CD4-positive, alpha-beta T cell treated with Interleukin-1 beta for 1 hour (primary cell): ENCODE data around the gene MAP2K7.
"Not testable (repeated sequence)": the region's sequence is repeated elsewhere in the genome, so short reads cannot be mapped to it uniquely, and the experiment has no call there.

ENCODE experiments used
- DNase-seq, 2 donors: peaks; one replicate each; pipeline ENCODE4 v3.0.0-alpha.2; 2020 to 2022

MAP2K7 gene

DNA sequence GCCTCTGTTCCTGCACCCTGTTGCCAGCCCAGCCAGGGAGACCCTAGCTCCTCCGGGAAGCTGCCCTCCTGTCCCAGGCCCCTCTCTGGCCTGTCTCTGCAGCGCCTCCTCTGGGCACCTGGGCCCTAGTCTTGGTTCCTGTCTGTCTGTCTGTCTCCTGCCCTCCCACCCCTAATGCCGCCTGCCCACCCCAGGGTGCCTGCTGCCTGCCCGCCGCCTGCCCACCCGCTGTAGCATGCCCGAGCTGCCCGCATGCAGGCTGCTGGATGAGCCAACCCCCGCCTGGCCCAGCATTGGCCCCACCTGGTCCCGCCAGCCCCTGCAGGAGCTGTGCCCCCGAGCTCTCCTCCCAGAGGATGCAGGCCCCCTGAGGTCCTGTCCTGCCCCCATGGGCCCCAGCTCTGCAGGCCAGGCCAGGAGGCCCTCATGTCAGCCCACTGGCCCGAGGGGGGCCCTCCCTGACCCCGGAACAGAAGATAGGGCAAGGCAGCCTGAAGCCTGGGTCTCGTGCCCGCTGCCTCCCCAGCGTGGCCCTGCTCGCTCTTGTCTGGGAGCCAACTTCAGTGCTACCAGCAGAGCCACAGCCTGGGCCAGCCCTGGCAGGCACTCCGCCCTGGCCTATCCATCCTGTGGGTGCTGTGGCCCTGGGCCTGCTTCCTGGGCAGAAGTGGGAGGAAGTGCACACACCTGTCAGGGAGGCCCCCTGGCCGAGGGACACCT lies 5.2 kb downstream of the MAP2K7 start:
- no peak for DNase-seq

DNA sequence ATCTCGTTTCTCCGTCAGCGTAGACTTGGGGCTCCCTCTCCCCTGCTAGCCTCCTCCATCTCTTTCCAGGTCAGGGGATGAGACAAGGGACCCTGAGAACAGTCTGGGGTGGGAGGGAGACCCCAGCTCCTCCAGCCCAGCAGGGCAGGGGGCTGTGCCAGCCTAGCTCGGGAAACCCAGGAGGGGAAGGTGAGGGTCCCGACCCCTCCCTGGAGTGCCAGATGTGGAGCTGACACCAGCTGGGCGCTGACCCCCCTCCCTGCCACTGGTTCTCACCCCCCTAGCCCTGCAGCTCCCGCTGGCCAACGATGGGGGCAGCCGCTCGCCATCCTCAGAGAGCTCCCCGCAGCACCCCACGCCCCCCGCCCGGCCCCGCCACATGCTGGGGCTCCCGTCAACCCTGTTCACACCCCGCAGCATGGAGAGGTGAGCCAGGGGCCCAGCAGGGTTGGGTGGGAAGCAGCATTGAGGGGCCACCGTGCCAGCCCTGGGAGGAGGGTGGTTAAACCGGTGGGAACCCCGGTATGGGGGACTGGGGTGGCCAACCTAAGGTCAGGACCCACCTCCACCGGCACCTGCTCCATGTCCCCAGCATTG lies 5.9 kb downstream of the MAP2K7 start:
- no peak for DNase-seq

DNA sequence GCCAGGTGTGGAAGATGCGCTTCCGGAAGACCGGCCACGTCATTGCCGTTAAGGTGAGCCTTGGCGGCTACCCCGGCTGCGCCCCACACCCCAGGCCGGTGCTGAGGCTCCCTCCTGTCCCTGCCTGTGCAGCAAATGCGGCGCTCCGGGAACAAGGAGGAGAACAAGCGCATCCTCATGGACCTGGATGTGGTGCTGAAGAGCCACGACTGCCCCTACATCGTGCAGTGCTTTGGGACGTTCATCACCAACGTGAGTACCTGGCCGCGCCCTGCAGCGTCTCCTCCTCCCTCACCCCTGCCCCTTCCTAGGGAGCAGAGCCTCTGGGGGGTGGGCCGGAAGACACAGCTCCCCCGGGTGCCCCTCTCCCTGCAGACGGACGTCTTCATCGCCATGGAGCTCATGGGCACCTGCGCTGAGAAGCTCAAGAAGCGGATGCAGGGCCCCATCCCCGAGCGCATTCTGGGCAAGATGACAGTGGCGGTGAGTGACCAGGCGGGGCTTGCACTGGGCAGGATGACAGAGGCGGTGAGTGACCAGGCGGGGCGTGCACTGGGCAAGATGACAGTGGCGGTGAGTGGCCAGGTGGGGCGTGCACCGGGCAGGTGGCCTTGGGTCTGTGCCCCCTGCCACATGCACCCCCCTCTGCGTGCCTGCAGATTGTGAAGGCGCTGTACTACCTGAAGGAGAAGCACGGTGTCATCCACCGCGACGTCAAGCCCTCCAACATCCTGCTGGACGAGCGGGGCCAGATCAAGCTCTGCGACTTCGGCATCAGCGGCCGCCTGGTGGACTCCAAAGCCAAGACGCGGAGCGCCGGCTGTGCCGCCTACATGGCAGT lies 6.9 kb downstream of the MAP2K7 start:
- no peak for DNase-seq

DNA sequence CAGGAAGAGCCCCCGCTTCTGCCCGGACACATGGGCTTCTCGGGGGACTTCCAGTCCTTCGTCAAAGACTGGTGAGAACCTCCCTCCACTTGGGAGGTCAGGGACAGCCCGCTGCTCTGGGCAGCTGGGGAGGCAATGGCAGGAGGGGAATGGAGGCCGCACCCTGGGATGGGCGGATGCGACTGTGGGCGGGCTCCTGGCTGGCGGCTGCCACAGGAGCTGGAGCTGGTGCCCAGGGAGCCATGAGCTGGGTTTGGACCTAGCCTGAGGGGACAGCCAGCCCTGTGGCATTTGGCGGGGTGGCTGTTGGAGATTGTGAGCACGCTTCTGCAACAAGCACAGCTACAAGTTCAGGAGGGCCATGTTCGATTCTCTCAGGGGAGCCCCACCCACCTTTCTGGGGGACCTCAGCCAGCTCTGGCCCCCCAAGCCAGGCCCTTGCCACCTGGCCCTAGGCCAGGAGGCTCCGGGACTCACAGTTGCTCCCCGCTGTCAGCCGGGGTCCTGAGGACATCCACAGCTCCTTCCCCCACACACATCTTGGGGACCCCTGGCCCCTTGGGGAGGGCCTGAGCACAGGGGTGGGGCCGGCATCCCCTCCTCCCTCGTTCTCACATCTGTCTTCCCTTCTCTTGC lies 7.9 kb downstream of the MAP2K7 start:
- no peak for DNase-seq

DNA sequence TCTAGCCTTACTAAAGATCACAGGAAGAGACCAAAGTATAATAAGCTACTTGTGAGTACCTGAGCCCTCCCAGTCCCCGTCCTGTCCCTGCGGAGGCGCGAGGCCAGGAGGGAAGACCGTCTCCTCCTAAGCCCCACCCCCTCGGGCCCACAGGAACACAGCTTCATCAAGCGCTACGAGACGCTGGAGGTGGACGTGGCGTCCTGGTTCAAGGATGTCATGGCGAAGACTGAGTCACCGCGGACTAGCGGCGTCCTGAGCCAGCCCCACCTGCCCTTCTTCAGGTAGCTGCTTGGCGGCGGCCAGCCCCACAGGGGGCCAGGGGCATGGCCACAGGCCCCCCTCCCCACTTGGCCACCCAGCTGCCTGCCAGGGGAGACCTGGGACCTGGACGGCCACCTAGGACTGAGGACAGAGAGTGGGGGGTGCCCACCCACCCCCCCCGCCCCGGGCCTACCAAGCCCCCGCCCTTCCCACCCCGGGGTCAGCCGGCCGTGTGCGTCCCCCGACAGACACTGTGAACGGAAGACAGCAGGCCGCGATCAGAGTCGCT lies 8.5 kb downstream of the MAP2K7 start:
- no peak for DNase-seq

DNA sequence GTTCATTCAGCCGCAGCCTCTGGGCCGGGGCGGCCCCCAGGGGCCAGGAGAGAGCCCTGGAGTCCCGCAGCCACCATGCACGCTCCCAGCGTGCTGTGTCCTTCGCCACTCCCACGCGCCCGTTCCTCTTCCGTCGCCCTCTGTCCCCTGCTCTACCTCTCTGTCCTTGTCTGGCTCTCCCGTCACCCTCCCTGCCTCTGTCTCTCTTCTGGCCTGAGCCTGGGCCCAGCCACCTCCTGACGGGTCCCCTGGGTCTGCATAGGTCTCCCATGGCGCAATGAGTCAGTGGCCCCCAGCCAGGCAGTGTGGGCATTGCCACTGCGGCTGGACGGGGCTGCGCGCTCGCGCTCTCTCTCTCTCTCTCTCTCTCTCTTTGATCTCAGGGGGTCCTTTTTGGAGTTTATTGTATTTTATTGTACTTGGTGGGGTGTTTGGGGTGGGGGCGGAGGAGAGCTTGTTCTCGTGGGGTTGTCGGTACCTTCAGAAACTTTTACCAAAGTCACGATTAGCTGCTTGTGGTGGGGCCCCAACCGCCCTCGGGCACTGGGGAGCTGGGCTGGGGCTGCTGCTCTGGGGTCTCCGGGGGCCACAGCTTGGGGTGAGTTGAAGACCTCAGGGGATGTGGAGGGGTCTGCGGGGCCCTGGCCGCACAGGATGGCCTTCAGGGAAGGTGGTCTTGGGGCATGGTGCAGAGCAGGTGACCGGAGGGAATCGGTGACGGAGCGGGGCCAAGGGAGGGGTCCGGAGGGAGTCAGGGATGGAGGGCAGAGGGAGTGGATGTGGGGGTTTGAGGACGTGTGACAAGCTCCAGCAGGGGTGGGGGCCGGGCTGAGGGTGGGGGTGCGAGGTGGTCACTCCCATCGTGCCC lies 9.3 kb downstream of the MAP2K7 start:
- DNase-seq, result no peak

DNA sequence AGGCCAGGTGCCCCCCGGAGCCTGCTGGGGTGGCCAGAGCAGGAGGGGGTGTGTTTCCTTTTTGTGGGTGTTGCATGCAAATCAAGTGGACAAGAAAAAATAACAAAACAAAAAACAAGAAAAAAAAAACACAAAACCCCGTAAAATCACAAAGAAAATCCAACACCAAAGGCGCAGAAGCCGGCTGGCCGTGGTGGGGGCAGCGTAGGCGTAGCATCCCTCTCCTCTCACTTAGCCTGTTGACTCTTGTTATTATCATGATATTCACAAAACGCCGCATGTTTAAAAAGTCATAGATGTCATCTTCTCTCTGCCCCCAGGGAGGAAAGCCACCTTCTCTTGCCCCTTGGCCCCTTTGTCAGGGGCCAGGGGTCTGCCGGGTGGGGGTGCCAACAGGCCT lies 10.0 kb downstream of the MAP2K7 start:
- DNase-seq, result no peak

DNA sequence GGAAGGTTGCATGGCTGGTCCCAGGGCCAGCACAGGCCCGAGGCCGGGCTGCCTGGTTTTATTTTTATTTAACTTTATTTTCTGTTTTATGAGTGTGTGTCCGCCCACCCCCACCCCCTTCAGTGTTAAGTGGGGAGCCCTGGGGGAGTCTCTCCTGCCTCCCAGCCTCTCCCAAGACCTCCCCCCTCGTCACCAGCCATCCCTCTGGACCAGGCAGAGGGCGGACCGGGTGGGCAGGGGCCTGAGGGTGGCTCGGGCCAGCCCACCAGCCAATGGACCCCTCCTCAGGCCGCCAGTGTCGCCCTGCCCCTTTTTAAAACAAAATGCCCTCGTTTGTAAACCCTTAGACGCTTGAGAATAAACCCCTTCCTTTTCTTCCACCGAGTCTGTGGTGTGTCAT lies 10.4 kb downstream of the MAP2K7 start:
- DNase-seq, result no peak

DNA sequence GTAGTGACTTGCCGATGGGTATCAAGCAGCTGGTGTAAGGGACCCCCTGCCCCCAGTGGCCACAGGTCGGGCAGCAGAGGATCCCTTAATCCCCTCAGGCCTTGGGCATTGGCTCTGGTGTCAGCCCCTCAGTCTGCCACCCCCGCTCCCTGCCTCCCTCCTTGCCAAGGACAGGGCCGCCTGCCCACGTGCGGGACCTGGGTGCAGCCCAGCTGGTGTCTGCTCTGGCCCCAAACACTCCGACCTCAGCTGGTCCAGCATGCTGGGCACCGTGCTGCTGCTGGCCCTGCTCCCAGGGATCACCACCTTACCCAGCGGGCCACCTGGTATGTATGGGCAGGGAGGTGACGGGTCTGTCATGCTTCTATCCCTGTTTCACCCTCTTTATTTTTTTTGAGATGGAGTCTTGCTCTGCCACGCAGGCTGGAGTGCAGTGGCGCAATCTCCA lies 10.9 kb downstream of the MAP2K7 start, which contains the start of gene TGFBR3L:
Gene TGFBR3L, plus strand, starts transcription at position 233 of the 448 bp plus-strand sequence.
- no peak for DNase-seq

DNA sequence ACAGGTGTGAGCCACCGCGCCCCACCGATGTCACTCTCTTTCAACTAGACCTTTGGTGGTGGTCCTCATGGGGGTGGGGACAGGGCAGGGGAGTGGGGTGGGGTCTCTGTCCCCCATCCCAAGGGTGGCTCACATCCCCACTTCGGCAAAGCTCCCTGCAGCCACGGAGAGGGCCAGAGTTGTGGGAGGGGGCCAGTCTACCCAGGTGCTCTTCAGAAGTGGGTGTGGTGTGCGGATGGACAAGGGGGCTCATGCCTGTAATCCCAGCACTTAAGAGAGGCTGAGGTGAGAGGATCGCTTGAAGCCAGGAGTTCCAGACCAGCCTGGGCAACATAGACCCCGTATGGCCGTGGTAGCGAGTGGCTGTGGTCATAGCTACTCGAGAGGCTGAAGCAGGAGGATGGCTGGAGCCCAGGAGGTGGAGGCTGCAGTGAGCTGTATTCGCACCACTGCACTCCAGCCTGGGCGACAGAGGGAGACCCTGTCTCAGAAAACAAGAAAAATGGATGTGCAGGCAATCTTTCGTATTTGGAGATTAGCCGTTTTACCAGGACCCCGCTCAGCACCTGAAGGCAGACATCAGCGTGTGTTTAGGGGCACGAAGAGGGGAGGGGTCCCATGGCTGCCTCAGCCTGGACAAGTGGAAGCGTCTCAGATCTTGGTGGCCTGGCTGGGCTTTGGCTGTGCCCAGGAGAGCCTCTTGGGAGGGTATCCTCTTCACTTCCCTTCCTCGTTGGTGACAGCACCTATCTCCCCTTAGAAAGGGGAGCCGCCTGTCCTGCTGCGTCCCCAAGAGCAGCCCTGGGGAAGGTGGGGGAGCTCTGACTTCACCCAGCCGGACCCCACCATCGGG lies 11.8 kb downstream of the MAP2K7 start:
- no peak for DNase-seq

DNA sequence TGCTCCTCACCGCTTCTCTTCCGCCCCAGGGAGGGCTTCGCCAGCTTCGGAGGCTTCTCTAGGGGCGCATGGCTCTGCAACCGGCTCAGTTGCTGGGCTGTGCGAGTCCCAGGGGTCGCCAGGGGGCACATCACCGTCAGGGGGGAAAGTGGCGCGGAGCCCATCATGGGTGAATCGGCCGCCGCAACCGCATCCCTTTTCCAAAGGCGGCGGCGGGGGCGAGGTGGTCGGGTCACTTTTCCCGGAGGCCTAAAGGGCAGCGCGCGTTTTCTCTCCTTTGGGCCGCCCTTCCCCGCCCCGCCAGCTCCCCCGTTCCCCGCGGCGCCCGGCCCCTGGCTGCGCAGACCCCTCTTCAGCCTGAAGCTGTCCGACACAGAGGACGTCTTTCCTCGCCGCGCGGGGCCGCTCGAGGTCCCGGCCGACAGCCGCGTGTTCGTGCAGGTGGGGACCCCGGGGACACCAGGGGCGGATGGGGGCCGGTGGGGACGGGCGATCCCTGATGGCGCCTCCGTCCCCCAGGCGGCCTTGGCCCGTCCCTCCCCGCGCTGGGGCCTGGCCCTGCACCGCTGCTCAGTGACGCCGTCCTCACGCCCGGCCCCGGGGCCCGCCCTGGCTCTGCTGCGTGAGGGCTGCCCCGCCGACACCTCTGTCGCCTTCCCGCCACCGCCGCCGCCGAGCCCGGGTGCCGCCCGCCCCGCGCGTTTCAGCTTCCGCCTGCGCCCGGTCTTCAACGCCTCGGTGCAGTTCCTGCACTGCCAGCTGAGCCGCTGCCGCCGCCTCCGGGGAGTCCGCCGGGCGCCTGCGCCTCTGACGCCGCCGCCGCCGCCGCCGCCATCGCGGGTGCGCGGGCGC lies 12.7 kb downstream of the MAP2K7 start:
- peak; percentile 63 to 70 for DNase-seq

DNA sequence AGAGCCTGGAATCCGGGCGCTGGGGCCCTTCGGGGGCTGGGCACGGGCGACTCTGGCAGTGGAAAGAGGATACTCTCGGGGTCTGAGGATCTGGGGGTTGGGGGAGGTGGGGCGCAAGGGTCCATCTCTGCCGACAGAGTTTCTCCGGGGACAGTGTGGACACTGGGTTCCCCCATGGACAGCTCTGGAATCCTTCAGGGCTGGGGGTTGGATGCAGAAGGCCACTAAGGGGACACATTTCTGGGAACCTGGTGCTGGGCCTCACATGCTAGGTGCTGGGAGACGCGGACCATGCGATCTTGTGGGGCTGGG lies 13.2 kb downstream of the MAP2K7 start:
- DNase-seq, result no peak

DNA sequence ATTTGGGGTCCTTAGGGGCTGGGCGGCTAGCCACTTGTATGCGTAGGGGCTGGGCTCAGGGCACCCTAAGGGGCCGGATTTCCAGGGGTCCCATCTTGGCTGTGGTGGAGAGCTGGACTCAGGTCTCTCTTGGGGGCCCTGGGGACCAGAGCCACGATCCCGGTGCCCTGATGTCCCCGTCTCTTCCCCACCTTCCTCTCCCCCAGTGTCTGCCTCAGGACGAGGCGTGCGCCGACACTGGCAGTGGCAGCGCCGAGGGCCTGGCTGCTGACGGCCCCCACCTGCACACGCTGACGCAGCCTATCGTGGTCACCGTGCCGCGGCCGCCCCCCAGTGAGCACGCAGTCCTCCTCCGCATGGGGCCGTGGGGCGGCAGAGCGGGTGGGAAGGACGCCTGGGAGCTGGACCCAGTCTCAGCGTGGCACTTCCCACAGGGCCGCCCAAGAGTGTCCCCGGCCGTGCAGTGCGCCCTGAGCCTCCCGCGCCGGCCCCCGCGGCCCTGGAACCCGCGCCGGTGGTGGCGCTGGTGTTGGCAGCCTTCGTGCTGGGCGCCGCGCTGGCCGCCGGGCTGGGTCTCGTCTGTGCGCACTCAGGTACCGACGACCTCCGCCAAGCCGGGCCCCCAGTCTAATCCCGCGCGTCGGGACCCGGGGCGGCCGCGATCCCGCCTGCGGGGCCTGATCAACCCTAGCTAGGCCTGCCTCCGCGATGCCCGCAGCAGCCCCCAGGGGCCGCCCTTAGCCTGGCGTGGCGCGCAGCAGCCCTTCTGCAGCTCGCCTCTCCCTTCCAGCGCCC lies 13.8 kb downstream of the MAP2K7 start:
- peak; percentile 62 to 65 for DNase-seq

DNA sequence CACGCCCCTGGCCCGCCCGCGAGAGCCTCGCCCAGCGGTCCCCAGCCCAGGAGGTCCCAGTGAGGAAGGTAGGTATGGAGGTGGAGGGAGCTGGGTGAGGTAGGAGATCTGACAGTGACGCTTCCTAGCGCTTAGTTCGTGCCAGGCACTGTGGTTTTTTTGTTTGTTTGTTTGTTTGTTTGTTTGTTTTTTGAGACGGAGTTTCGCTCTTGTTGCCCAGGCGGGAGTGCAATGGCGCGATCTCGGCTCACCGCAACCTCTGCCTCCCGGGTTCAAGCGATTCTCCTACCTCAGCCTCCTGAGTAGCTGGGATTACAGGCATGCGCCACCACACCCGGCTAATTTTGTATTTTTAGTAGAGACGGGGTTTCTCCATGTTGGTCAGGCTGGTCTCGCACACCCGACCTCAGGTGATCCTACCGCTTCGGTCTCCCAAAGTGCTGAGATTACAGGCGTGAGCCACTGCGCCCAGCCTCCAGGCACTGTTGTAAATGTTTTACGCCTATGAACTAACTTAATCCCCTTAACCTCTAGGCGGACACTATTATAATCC lies 14.5 kb downstream of the MAP2K7 start:
- DNase-seq, result not testable (repeated sequence)

DNA sequence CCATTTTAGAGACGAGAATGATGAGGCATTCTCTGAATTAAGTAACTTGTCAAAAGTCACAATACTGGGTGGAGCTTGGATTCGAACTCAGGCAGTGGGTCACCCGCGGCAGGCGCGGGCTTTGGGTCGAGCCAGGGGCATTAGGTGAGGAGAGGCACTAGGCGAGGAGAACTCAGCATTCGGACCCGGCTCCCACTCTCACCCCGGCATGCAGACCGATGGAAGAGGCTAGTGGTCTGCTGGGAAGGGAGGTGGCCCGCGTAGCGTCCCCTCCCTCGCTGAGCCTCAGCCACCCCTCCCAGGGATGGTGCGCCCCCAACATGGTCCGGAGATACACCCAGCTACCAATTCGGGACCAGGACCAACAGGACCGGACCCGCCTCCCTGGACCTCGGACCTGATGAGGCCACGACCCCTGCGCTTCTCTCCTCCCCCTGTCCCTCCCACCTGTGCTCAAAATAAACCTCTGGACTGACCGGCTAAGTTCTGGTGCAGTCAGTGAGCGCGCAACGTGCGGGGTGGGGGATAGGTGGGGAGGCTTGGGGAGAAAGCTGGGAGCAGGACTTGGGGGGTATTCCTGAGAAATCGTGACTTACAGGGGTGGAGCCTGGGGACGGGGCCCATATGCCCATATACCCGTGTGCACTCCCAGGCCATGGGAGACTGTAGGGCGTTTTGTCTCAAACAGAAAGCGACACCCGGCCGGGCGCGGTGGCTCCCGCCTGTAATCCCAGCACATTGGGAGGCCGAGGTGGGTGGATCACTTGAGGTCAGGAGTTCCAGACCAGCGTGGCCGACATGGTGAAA lies 15.1 kb downstream of the MAP2K7 start:
- DNase-seq, result no peak

DNA sequence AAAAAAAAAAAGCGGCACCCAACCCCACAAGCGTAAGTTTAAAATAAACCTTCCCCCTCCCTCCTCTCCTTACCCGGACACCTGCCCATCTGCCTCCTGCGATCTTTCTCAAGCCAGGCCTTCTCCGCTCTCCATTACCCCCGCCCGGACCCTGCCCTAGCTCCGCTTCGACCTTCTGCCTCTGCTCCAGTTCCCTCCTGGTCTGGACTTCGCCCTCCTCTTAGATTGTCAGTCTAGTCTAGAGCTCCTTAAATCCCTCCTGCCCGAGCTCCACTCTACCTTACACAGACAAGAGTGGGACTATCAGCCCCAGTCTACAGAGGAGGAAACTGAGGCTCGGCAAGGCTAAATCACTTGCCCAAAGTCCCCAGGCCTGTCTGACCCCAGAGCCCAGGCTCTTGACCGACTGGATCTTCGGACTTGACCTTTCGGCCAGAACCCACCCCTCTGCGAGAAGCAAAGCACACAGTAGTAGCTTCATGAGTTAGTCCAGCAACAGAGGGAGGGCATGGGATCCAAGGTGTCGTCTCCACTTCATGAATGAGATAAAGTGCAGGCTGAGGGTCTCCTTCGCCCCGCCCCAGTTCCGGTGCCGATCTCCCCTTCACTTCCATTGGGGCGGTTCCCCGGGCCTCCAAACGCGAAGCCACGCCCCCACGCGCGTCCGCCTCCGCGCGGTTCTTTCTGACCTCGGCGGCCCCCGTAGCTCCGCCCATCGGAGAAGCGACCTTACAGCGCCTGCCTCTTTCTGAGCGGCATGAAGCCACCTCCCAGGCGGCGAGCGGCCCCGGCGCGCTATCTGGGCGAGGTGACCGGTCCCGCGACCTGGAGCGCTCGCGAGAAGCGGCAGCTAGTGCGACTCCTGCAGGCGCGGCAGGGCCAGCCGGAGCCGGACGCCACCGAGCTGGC lies 16.2 kb downstream of the MAP2K7 start, which contains the start of gene SNAPC2:
Gene SNAPC2, plus strand, starts transcription at position 729 of the 909 bp plus-strand sequence. Its CDS starts 29 bp downstream, at position 758.
- peak; percentile 97 for DNase-seq
